Esophagus muscularis mucosa (tissue), 4 donors: ENCODE measurements around the gene USE1. TPM values are rescaled to one million over a fixed set of nuclear protein-coding genes. Genes with fewer than 3 reads are reported as not detected.

Experiments
- DNase-seq: peaks from one replicate; pipeline ENCODE4 v3.0.0-alpha.2; 2017; ENCODE audit errors: extremely low spot score
- H3K27ac ChIP-seq, 4 donors: fragments of 200-600 bp; sonication (generic); replicated peaks in 1 of 4; 1 replicate in 3 of 4; 2 replicates in 1 of 4; pipeline ENCODE4 v1.5.1; 2016 to 2019; ENCODE audit warnings: mild to moderate bottlenecking in 1 of 4
- H3K27me3 ChIP-seq, 4 donors: fragments of 200-600 bp; sonication (generic); one replicate each; pipeline versions ENCODE4 v1.5.1 to v1.6.0; 2016 to 2019
- H3K36me3 ChIP-seq, 4 donors: fragments of 200-600 bp; sonication (generic); one replicate each; pipeline ENCODE4 v1.5.1; 2016 to 2019
- H3K4me1 ChIP-seq, 4 donors: fragments of 200-600 bp; sonication (generic); one replicate each; pipeline ENCODE4 v1.5.1; 2016 to 2019
- H3K4me3 ChIP-seq, 4 donors: fragments of 200-600 bp; sonication (generic); 1 replicate in 2 of 4; 2 replicates in 2 of 4; pipeline ENCODE4 v1.5.1; 2016 to 2019; ENCODE audit warnings: mild to moderate bottlenecking in 4 of 4, moderate library complexity in 1 of 4
- H3K9me3 ChIP-seq, 4 donors: fragments of 200-600 bp; sonication (generic); 1 replicate in 3 of 4; 2 replicates in 1 of 4; pipeline ENCODE4 v1.5.1; 2016 to 2019
- CTCF ChIP-seq, 3 experiments: fragments of 200-600 bp in 2 of 3; fragments of 450-650 bp in 1 of 3; sonication (generic) in 2 of 3; IDR thresholded peaks; one replicate each; pipeline ENCODE4 v1.5.1; 2017 to 2019; ENCODE audit warnings: antibody characterized with exemption in 3 of 3, mild to moderate bottlenecking in 2 of 3, moderate library complexity in 1 of 3
- EP300 ChIP-seq: sonication (generic); formaldehyde crosslinking; IDR thresholded peaks from one replicate; pipeline ENCODE4 v1.6.1; 2017; ENCODE audit warnings: antibody characterized with exemption
- POLR2A ChIP-seq: fragments of 450-650 bp; IDR thresholded peaks from one replicate; pipeline ENCODE4 v1.6.1; 2017; ENCODE audit warnings: antibody characterized with exemption, moderate library complexity, mild to moderate bottlenecking, low read depth
- POLR2AphosphoS5 ChIP-seq, 2 donors: sonication (generic); formaldehyde crosslinking; IDR thresholded peaks; one replicate each; pipeline ENCODE4 v1.6.1; 2017; ENCODE audit warnings: antibody characterized with exemption in 2 of 2
- WGBS: methylation state at CpG from one replicate; pipeline ENCODE4 v1.1.5; 2018; 5-methylcytosine and 5-hydroxymethylcytosine counted together
- intact Hi-C: fragments of 100-400 bp; cut with DNase I; formaldehyde crosslinking; loops from one replicate; pipeline ENCODE4 v1.15.1; 2023
- total RNA-seq, 4 donors: library from RNA; depleted of rRNA; stranded (reverse); fragments of >200 nt; gene quantifications; one replicate each; pipeline versions ENCODE4 v1.1.0 to v1.2.1, GENCODE V29; 2016

The USE1 gene
- total RNA-seq, 4 donors from 2014 or later, result 20.7 to 26.2 (median 21.3) TPM

DNA sequence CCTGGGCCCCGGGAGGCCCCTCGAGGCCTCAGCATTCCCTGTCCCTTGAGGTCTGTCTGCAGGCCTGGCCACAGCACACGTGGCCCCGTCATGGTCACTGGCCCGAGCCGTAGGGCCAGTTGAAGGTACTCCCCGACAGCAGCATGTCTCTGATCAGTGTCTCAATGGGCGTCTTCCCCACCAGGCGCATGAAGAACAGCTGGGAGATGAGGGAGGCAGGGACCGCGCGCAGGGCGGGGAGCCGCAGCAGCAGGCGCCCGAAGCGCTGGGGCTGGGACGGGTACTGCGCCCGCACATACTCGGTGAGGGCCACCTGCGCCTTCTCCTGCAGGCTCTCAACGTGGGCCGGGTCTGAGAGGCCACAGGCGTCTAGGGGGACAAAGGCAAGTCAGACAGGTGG lies 17.1 kb downstream of the USE1 start:
- DNase-seq, result no peak
- Histone ChIP-seq H3K4me3 (no peak overlapping the region), H3K27me3 (no peaks in the 10 kb centered on the region), H3K9me3 (no peaks in the 10 kb centered on the region), H3K36me3 (peaks cover 13 to 60% (median 51%) of the 10 kb centered on the region in 4 donors), H3K4me1 (peaks cover 22 to 45% (median 42%) of the 10 kb centered on the region in 4 donors), H3K27ac (no peak overlapping the region)
- 90% methylated on average over 15 of the region's 25 CpGs for WGBS
- TF ChIP-seq POLR2AphosphoS5 (IDR thresholded peaks at IDR 0.05) (no peak), EP300 (no peak)
- intact Hi-C loops, result no loop called here

DNA sequence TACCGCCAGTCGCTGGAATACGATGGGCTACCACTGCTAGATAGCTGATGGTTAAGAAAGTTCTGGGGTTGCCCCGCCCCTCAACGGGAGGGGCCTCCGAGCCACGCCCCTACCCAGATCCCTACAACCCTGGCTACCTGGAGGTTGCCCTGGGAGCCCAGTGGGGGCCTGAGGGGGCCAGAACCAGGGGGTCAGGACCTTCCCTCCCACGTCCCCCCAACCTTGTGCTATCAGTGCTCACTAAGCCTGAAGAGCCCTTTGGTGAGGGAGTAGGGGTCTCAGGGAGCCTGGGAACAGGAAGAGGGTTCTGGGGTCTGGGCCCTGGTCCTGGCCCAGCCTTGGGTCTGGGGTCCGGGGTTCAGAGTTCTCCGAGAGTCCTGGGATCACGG lies 19.7 kb downstream of the USE1 start:
- DNase-seq, result no peak
- Histone ChIP-seq H3K27me3 (no peaks in the 10 kb centered on the region), H3K4me3 (peak overlapping the region; percentile 55 to 61 (median 58)), H3K4me1 (peaks cover 22 to 41% (median 32%) of the 10 kb centered on the region in 4 donors), H3K36me3 (peaks cover 17 to 71% (median 60%) of the 10 kb centered on the region in 4 donors), H3K9me3 (no peaks in the 10 kb centered on the region), H3K27ac (peak overlapping the region; percentile 77 to 87 (median 78))
- TF ChIP-seq EP300 (no peak), POLR2A (no peak), CTCF (IDR thresholded peaks at IDR 0.05) (no peak), POLR2AphosphoS5 (IDR thresholded peaks at IDR 0.05) (no peak)
- intact Hi-C loops, result no loop called here
- WGBS, result 23% methylated on average over 8 of the region's 11 CpGs

- no peak for DNase-seq
- intact Hi-C loops, result no loop called here
- peaks cover 17 to 68% (median 63%) of the 10 kb centered on the region in 4 donors for H3K36me3 ChIP-seq
- TF ChIP-seq POLR2A (no peak), CTCF (IDR thresholded peaks at IDR 0.05) (peak; percentile 56 to 66 (median 59))
- no peaks in the 10 kb centered on the region for H3K27me3 ChIP-seq
- H3K4me1 ChIP-seq, result peaks cover 22 to 46% (median 33%) of the 10 kb centered on the region in 4 donors
- H3K9me3 ChIP-seq, result no peaks in the 10 kb centered on the region
- WGBS, result no CpG with 5 or more reads among the region's 80 CpGs
- peak overlapping the region; percentile 77 to 87 (median 78) for H3K27ac ChIP-seq
- peak overlapping the region; percentile 55 to 61 (median 58) for H3K4me3 ChIP-seq
Observed at GRCh38 chr19:17235300-17235970, 20.3 kb downstream of the USE1 start.

GRCh38 chr19:17235971-17236777 lies 21.0 kb downstream of the USE1 start:
- no peak for TF ChIP-seq POLR2AphosphoS5 (IDR thresholded peaks at IDR 0.05)
- no peak for TF ChIP-seq EP300
- TF ChIP-seq CTCF (IDR thresholded peaks at IDR 0.05), result no peak
- no peak for TF ChIP-seq POLR2A
- Histone ChIP-seq H3K36me3 (peaks cover 17 to 66% (median 59%) of the 10 kb centered on the region in 4 donors), H3K27ac (peak overlapping the region; percentile 77 to 87 (median 78)), H3K27me3 (no peaks in the 10 kb centered on the region), H3K4me1 (peaks cover 24 to 54% (median 37%) of the 10 kb centered on the region in 4 donors), H3K4me3 (peak overlapping the region; percentile 55 to 61 (median 58)), H3K9me3 (no peaks in the 10 kb centered on the region)
- WGBS, result 8% methylated on average over 19 of the region's 27 CpGs
- no peak for DNase-seq
- intact Hi-C loops, result no loop called here
